GM12892 (cell line): ENCODE data around the gene EDA.

Experiments used
- POLR2A ChIP-seq: IDR thresholded peaks from 2 replicates; pipeline ENCODE4 v1.6.1; 2011; ENCODE audit warnings: low read depth, low read length, control low read depth
- POLR2AphosphoS5 ChIP-seq: IDR thresholded peaks from 2 replicates; pipeline ENCODE4 v1.6.1; 2011; ENCODE audit warnings: low read depth, low read length, control low read depth
- TAF1 ChIP-seq: IDR thresholded peaks from 2 replicates; pipeline ENCODE4 v1.6.1; 2011; ENCODE audit warnings: low read depth, mild to moderate bottlenecking, control low read depth, low read length, borderline replicate concordance

DNA sequence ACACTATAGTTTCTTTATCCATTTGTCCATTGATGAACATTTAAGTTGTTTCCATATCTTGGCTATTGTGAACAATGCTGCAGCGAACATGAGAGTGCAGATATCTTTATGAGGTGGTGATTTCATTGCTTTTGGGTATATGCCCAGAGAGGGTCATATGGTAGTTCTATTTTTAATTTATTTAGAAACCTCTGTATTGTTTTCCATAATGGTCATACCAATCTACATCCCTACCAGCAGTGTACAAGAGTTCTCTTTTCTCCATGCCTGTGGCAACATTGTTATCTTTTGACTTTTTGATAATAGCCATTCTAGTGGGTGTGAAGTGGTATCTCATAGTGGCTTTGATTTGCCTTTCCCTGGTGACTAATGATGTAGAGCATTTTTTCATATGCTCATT lies 48.8 kb downstream of the EDA start:
- TF ChIP-seq POLR2AphosphoS5 = no peak
- no peak for TF ChIP-seq POLR2A
- TF ChIP-seq TAF1 = no peak
